H1 (cell line): ENCODE data around the gene MGMT. TPM values are rescaled to one million over a fixed set of nuclear protein-coding genes. Genes with fewer than 3 reads are reported as not detected.

ENCODE experiments used
- CTCF ChIA-PET: fragments of 300-600 bp; sonication (Branson Sonifier 250); formaldehyde crosslinking; loops from one replicate; lab custom pipeline; 2021; ENCODE audit not compliant: partially characterized antibody; lab: Charles Lee
- POLR2A ChIA-PET: fragments of 300-600 bp; sonication (Branson Sonifier 250); formaldehyde crosslinking; loops from one replicate; lab custom pipeline; 2021; ENCODE audit warnings: inconsistent platforms; ENCODE audit not compliant: partially characterized antibody; lab: Charles Lee
- DNase-seq, 2 experiments: peaks; one replicate each; pipeline versions ENCODE4 v3.0.0 to v3.0.0-alpha.2; 2010 to 2022; ENCODE audit warnings: low spot score in 2 of 2, low read depth in 1 of 2, mixed read lengths in 1 of 2
- FAIRE-seq: peaks from 2 replicates; lab custom pipeline; 2011; peaks lifted over from hg19 to GRCh38; lab: Jason Lieb, UNC
- H2AFZ ChIP-seq: 2 replicates; pipeline ENCODE4 v1.8.1; 2012; ENCODE audit warnings: low read length, inconsistent platforms
- H2AK5ac ChIP-seq: 2 replicates; pipeline ENCODE4 v1.6.1; 2013; ENCODE audit warnings: low read depth, low read length
- H2BK120ac ChIP-seq: replicated peaks from 2 replicates; pipeline ENCODE3; 2013; ENCODE audit warnings: low read depth, low read length, inconsistent platforms
- H2BK12ac ChIP-seq: 2 replicates; pipeline ENCODE4 v1.6.1; 2013; ENCODE audit warnings: low read depth, low read length
- H2BK15ac ChIP-seq: 2 replicates; pipeline ENCODE4 v1.6.1; 2013; ENCODE audit warnings: low read length
- H2BK20ac ChIP-seq: 2 replicates; pipeline ENCODE4 v1.6.1; 2013; ENCODE audit warnings: low read length
- H2BK5ac ChIP-seq: 2 replicates; pipeline ENCODE4 v1.6.1; 2013; ENCODE audit warnings: low read depth, low read length
- H3K14ac ChIP-seq: 2 replicates; pipeline ENCODE4 v1.6.1; 2013; ENCODE audit warnings: inconsistent platforms; ENCODE audit not compliant: insufficient read length
- H3K18ac ChIP-seq: 2 replicates; pipeline ENCODE4 v1.6.1; 2013; ENCODE audit warnings: low read length; ENCODE audit errors: extremely low read depth
- H3K23ac ChIP-seq: 2 replicates; pipeline ENCODE4 v1.6.1; 2013; ENCODE audit warnings: inconsistent platforms; ENCODE audit not compliant: insufficient read length
- H3K23me2 ChIP-seq: 2 replicates; pipeline ENCODE4 v1.6.1; 2013; ENCODE audit warnings: low read depth, low read length
- H3K27ac ChIP-seq: 2 replicates; pipeline ENCODE4 v1.6.1; 2011; ENCODE audit warnings: low read depth, low read length, inconsistent platforms
- H3K27me3 ChIP-seq, 4 experiments: replicated peaks in 1 of 4; 1 replicate in 1 of 4; 2 replicates in 3 of 4; pipeline versions ENCODE4 v1.6.1 to v1.8.1; 2011 to 2013; ENCODE audit warnings: low read length in 3 of 4, mild to moderate bottlenecking in 3 of 4, inconsistent platforms in 2 of 4, mixed read lengths in 2 of 4, moderate library complexity in 1 of 4; ENCODE audit not compliant: control insufficient read depth in 3 of 4, insufficient read depth in 3 of 4; ENCODE audit errors: extremely low read depth in 1 of 4
- H3K36me3 ChIP-seq, 4 experiments: 2 replicates each; pipeline versions ENCODE4 v1.6.1 to v1.8.1; 2011 to 2013; ENCODE audit warnings: mild to moderate bottlenecking in 4 of 4, low read length in 3 of 4, moderate library complexity in 2 of 4, control low read depth in 1 of 4, inconsistent platforms in 1 of 4; ENCODE audit not compliant: insufficient read depth in 4 of 4, control insufficient read depth in 2 of 4
- H3K4ac ChIP-seq: replicated peaks from 2 replicates; pipeline ENCODE3; 2013; ENCODE audit warnings: low read length, low read depth, mixed read lengths, inconsistent platforms; ENCODE audit not compliant: insufficient read length
- H3K4me1 ChIP-seq, 4 experiments: replicated peaks in 1 of 4; 1 replicate in 1 of 4; 2 replicates in 3 of 4; pipeline versions ENCODE4 v1.6.1 to v1.8.1; 2011 to 2013; ENCODE audit warnings: low read length in 3 of 4, inconsistent platforms in 2 of 4, mixed read lengths in 1 of 4; ENCODE audit not compliant: insufficient read depth in 4 of 4, control insufficient read depth in 3 of 4
- H3K4me2 ChIP-seq, 2 experiments: 2 replicates each; pipeline versions ENCODE4 v1.6.1 to v1.8.1; 2011 to 2013; ENCODE audit warnings: low read depth in 2 of 2, low read length in 2 of 2, control low read depth in 1 of 2, inconsistent platforms in 1 of 2, mild to moderate bottlenecking in 1 of 2; ENCODE audit not compliant: insufficient read depth in 1 of 2
- H3K4me3 ChIP-seq, 4 experiments: fragments of 200-600, 300-600 bp in 1 of 4; sonication (generic), shearing (Covaris generic), sonication (Bioruptor Twin) in 1 of 4; 2 replicates each; pipeline versions ENCODE4 v1.5.1 to v1.8.1; 2011 to 2016; ENCODE audit warnings: low read length in 4 of 4, low read depth in 3 of 4, control low read depth in 2 of 4, inconsistent platforms in 2 of 4, mild to moderate bottlenecking in 2 of 4, mixed read lengths in 1 of 4, moderate library complexity in 1 of 4; ENCODE audit not compliant: insufficient read depth in 2 of 4; ENCODE audit errors: extremely low read depth in 1 of 4
- H3K56ac ChIP-seq: replicated peaks from 2 replicates; pipeline ENCODE3; 2013; ENCODE audit warnings: low read depth, mild to moderate bottlenecking, mixed read lengths, low read length, inconsistent platforms; ENCODE audit not compliant: insufficient read length
- H3K79me1 ChIP-seq: 2 replicates; pipeline ENCODE4 v1.6.1; 2013; ENCODE audit warnings: low read depth, low read length, control low read depth
- H3K79me2 ChIP-seq, 2 experiments: 2 replicates each; pipeline versions ENCODE4 v1.6.1 to v1.8.1; 2012 to 2013; ENCODE audit warnings: low read length in 2 of 2, mild to moderate bottlenecking in 2 of 2, inconsistent platforms in 1 of 2; ENCODE audit not compliant: insufficient read depth in 2 of 2, control insufficient read depth in 1 of 2
- H3K9ac ChIP-seq, 4 experiments: replicated peaks in 1 of 4; 1 replicate in 1 of 4; 2 replicates in 3 of 4; pipeline versions ENCODE4 v1.6.1 to v1.8.1; 2011 to 2013; ENCODE audit warnings: low read depth in 3 of 4, low read length in 3 of 4, control low read depth in 2 of 4, mild to moderate bottlenecking in 2 of 4, moderate library complexity in 2 of 4, inconsistent platforms in 1 of 4; ENCODE audit errors: extremely low read depth in 1 of 4
- H3K9me3 ChIP-seq, 2 experiments: 2 replicates each; pipeline versions ENCODE4 v1.6.1 to v1.8.1; 2012 to 2013; ENCODE audit warnings: mild to moderate bottlenecking in 2 of 2, moderate library complexity in 2 of 2, control low read depth in 1 of 2, inconsistent platforms in 1 of 2, low read depth in 1 of 2, low read length in 1 of 2, mixed read lengths in 1 of 2; ENCODE audit not compliant: insufficient read depth in 2 of 2
- H4K20me1 ChIP-seq, 2 experiments: replicated peaks in 1 of 2; 2 replicates each; pipeline versions ENCODE3 to v1.8.1; 2011 to 2013; ENCODE audit warnings: inconsistent platforms in 2 of 2, low read length in 2 of 2, mild to moderate bottlenecking in 1 of 2; ENCODE audit not compliant: insufficient read depth in 2 of 2, control insufficient read depth in 1 of 2
- H4K5ac ChIP-seq: 2 replicates; pipeline ENCODE4 v1.6.1; 2013; ENCODE audit warnings: low read length, low read depth, mixed read lengths, inconsistent platforms; ENCODE audit not compliant: insufficient read length
- H4K8ac ChIP-seq: 2 replicates; pipeline ENCODE4 v1.8.0; 2013; ENCODE audit warnings: mild to moderate bottlenecking, moderate library complexity, low read length, inconsistent platforms; ENCODE audit not compliant: insufficient read depth; ENCODE audit errors: extremely low read depth
- H4K91ac ChIP-seq: replicated peaks from 2 replicates; pipeline ENCODE3; 2013; ENCODE audit warnings: low read length, mixed read lengths, inconsistent platforms; ENCODE audit not compliant: insufficient read length
- BCL11A ChIP-seq, 2 experiments: IDR thresholded peaks; one replicate each; pipeline ENCODE4 v1.6.1; 2011; ENCODE audit warnings: low read depth in 2 of 2, low read length in 2 of 2, mild to moderate bottlenecking in 2 of 2
- CBX8 ChIP-seq: fragments of 300-800, 300-1000 bp; sonication (generic); IDR thresholded peaks from 2 replicates; pipeline ENCODE4 v1.7.1; 2016; ENCODE audit warnings: low read depth, low read length, borderline replicate concordance
- E2F6 ChIP-seq: IDR thresholded peaks from 2 replicates; pipeline ENCODE4 v1.6.1; 2012; ENCODE audit warnings: inconsistent platforms
- HDAC6 ChIP-seq: IDR thresholded peaks from one replicate; pipeline ENCODE4 v1.7.1; 2012; ENCODE audit warnings: low read depth, mild to moderate bottlenecking, inconsistent platforms, low read length, moderate library complexity
- NRF1 ChIP-seq: IDR thresholded peaks from 2 replicates; pipeline ENCODE4 v1.6.1; 2011; ENCODE audit warnings: mild to moderate bottlenecking, low read depth, low read length, improper control_type of control experiment
- TAF7 ChIP-seq: optimal IDR thresholded peaks from 2 replicates; pipeline ENCODE3; 2011; ENCODE audit warnings: low read depth, mild to moderate bottlenecking, inconsistent platforms, low read length, moderate library complexity, borderline replicate concordance
- WGBS, 2 experiments: shearing (Covaris generic) in 1 of 2; methylation state at CpG; one replicate each; pipeline versions ENCODE4 v1.1.6 to v1.1.7; 2013 to 2015; ENCODE audit warnings: low lambda C conversion rate in 2 of 2, mixed read lengths in 2 of 2, inconsistent platforms in 1 of 2, low coverage in 1 of 2, missing lambda C conversion rate in 1 of 2; ENCODE audit not compliant: insufficient replicate concordance in 2 of 2, insufficient coverage in 1 of 2, insufficient read length in 1 of 2; ENCODE audit errors: extremely low coverage in 1 of 2, missing lambda C conversion rate in 1 of 2; 5-methylcytosine and 5-hydroxymethylcytosine counted together
- polyA plus RNA-seq, 7 experiments: library from polyadenylated mRNA; depleted of rRNA in 3 of 7; stranded (reverse) in 5 of 7; unstranded in 2 of 7; fragments of >200 nt in 5 of 7; fragments of 200-250 nt in 2 of 7; gene quantifications; 1 replicate in 5 of 7; 2 replicates in 1 of 7; 4 replicates in 1 of 7; pipeline versions ENCODE4 v1.2.1 to v1.2.3, GENCODE V29; 2011 to 2013; ENCODE audit warnings: missing spikeins in 2 of 7, mixed read lengths in 2 of 7
- total RNA-seq: library from RNA; stranded (reverse); fragmentation: NEBNext Ultra II Directional; extraction: Animal tissue kit (Norgen Biotek cat#: 25700); gene quantifications from 2 replicates; pipeline ENCODE4 v1.2.1, GENCODE V29; 2021

Gene MGMT
- total and polyA plus RNA-seq, 2 of the 8 experiments (the other 6 are each of a cell fraction or from before 2014, with no cell fraction given) = 9.9 to 10.7 TPM

GRCh38 chr10:129643266-129643665 lies 176.2 kb downstream of the MGMT start:
- Histone ChIP-seq H2AK5ac (no peak overlapping the region), H3K14ac (no peak overlapping the region), H3K27ac (no peak overlapping the region), H4K91ac (no peak overlapping the region), H3K23me2 (no peaks in the 10 kb centered on the region), H4K5ac (no peak overlapping the region), H2BK12ac (no peak overlapping the region), H3K4me3 (no peak overlapping the region), H3K18ac (no peak overlapping the region), H3K23ac (no peak overlapping the region), H3K4me1 (no peaks in the 10 kb centered on the region; a peak in 1 of 7 replicates), H4K8ac (no peak overlapping the region), H2BK15ac (no peak overlapping the region), H3K56ac (no peak overlapping the region), H3K36me3 (no peaks in the 10 kb centered on the region), H3K9ac (no peak overlapping the region; a peak in 2 of 7 replicates), H2BK20ac (no peak overlapping the region), H3K4ac (no peak overlapping the region), H4K20me1 (no peaks in the 10 kb centered on the region), H3K4me2 (no peak overlapping the region), H3K9me3 (no peaks in the 10 kb centered on the region), H3K79me2 (no peaks in the 10 kb centered on the region), H2BK120ac (no peak overlapping the region), H2AFZ (no peak overlapping the region), H2BK5ac (no peak overlapping the region), H3K79me1 (no peaks in the 10 kb centered on the region), H3K27me3 (no peaks in the 10 kb centered on the region)
- WGBS, 2 experiments = 89% methylated on average over 8 of the region's 8 CpGs; no CpG with 5 or more reads in 1 of the 2 experiments
- no peak for FAIRE-seq
- ChIA-PET CTCF (interaction anchor here (0.6 to 3.3 kb wide), 2 partner anchors 16 to 31 kb away, joined by 3 to 17 read pairs; no protein-coding TSS in a partner anchor), POLR2A (no interaction called here)
- no peak for DNase-seq
- TF ChIP-seq NRF1 = no peak
- no peak for TF ChIP-seq CBX8
- no peak for TF ChIP-seq BCL11A (IDR thresholded peaks at IDR 0.05; ENCODE audit: low read depth in 2 of 2, low read length in 2 of 2)
- TF ChIP-seq TAF7 = no peak
- TF ChIP-seq E2F6 = no peak
- no peak for TF ChIP-seq HDAC6
